ENCODE measurements around the gene NKX2-4. TPM values are rescaled to one million over a fixed set of nuclear protein-coding genes. Genes with fewer than 3 reads are reported as not detected.

The NKX2-4 gene
- total RNA-seq, 1 donor from 2014 or later, result not detected

- H3K4me3 ChIP-seq (ENCODE audit: low read depth, low read length), result no peak overlapping the region
- no peak for TF ChIP-seq CTCF (conservative IDR thresholded peaks at IDR 0.05; ENCODE audit: low read depth, low read length)
- no peak for DNase-seq (ENCODE audit: low read depth)
Measured at GRCh38 chr20:21398109-21399004, 1.0 kb upstream of the NKX2-4 start.

DNA sequence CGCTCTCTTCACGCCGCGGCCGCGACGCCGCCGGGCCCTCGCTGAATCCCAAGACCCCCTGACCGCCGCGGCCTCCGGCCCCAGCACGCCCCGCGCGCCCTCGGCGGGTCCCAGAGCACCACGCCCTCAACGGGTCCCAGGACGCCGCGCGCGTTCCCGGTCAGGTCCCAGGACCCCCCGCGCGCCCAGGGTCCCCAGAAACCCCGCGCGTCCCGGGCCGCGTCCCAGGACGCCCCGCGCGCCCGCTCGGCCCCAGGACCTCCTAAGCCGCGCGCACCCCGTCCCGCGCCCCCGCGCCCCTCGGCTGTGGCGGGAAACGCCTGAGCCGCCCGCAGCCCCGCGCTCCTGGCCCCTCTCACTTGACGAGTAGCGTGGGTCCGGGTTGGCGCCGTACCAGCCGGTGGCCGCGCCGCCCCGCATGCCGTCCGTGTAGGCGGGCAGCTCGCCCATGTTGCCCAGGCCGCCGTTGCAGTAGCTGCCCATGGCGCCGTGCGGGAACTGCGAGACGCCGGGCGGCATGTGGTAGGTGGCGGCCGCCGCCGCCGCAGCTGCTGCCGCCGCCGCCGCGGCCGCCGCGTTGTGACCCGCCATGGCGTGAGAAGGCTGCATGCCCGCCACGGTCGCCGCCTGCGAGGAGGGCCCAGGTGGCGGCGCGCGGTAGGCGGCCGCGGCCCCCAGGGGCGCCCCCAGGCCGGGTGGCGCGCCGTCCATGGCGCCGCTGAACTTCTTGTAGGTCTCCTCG is 556 bp downstream of the NKX2-4 start:
- H3K4me3 ChIP-seq (ENCODE audit: low read depth, low read length), result no peak overlapping the region
- DNase-seq (ENCODE audit: low read depth), result no peak
- no peak for TF ChIP-seq CTCF (conservative IDR thresholded peaks at IDR 0.05; ENCODE audit: low read depth, low read length)

DNA sequence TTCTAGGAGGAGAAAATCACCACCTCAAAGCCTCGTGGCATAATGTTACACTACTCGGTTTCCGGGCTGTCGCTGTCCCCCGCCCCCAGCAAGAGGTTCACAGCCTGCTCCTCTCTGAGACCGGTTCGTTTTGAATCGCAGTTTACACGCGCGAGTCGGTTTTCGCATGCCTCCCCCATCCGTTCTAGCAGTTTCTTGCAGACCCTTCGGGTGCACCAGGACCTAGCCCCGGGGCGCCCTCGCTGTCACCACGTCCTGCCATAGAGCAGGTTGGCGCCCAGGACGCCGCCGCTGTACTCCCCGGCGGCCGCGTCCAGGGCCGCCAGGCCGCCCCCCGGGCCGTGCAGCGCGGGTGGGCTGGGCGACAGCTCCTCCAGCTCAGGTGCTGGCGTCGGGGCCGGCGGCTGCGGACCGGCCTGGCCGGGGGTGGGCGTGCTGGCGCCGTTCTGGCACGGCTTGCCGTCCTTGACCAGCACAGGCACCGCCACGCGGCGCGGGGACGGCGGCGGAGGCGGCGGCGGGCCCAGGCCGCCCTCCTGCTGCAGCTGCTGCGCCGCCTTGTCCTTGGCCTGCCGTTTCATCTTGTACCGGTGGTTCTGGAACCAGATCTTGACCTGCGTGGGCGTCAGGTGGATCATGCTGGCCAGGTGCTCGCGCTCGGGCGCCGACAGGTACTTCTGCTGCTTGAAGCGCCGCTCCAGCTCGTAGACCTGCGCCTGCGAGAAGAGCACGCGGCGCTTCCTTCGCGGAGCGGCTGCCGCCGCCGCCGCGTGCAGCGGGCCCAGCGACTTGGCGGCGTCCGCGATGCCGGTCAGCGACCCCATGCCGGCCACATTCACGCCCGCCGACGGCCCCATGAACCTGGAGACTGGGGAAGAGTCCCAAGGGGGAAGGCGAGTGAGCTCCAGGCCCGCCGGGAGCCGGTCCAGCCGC is 1.4 kb downstream of the NKX2-4 start:
- TF ChIP-seq CTCF (conservative IDR thresholded peaks at IDR 0.05; ENCODE audit: low read depth, low read length), result no peak
- no peak overlapping the region for H3K4me3 ChIP-seq (ENCODE audit: low read depth, low read length)
- no peak for DNase-seq (ENCODE audit: low read depth)

DNA sequence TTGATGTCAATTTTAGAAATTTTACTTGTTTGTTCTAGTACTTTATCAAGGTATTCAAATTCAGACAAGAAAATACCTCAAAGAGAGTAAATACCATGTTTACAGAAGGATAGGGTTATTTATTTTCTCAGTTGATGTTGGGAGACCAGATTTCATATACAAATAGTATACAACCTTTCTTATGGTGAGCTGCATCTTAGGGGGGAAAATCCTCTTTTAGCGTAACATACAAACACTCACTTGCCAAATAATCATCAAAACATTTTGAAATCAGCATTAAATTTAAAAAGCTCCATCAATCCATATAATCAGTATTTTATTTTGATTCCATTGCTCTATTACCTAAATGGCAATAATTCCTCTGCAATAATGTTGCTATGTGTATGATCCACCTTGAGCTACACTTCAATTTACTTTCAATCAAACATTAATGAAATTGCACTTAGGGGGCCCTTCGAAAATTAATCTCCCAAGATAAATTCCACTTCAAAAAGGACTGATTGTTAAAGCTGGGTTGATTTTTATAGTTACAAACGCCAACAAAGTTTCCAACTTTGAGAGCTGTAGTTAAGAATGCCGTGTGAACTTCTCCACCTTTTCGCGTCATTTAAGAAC is 2.2 kb downstream of the NKX2-4 start:
- no peak for DNase-seq (ENCODE audit: low read depth)
- no peak for TF ChIP-seq CTCF (conservative IDR thresholded peaks at IDR 0.05; ENCODE audit: low read depth, low read length)
- H3K4me3 ChIP-seq (ENCODE audit: low read depth, low read length), result no peak overlapping the region

GRCh38 chr20:21394551-21394950 is 2.8 kb downstream of the NKX2-4 start:
- no peak for DNase-seq (ENCODE audit: low read depth)
- TF ChIP-seq CTCF (conservative IDR thresholded peaks at IDR 0.05; ENCODE audit: low read depth, low read length), result no peak
- H3K4me3 ChIP-seq (ENCODE audit: low read depth, low read length), result no peak overlapping the region

GRCh38 chr20:21393816-21394519 is 3.4 kb downstream of the NKX2-4 start:
- DNase-seq (ENCODE audit: low read depth), result no peak
- H3K4me3 ChIP-seq (ENCODE audit: low read depth, low read length), result no peak overlapping the region
- no peak for TF ChIP-seq CTCF (conservative IDR thresholded peaks at IDR 0.05; ENCODE audit: low read depth, low read length)
